Esophagus squamous epithelium (tissue), 5 donors: ENCODE measurements around the gene CHRNB4. TPM values are rescaled to one million over a fixed set of nuclear protein-coding genes. Genes with fewer than 3 reads are reported as not detected.
"Not testable (repeated sequence)": the region's sequence is repeated elsewhere in the genome, so short reads cannot be mapped to it uniquely, and the experiment has no call there.

Experiments used
- DNase-seq: peaks from one replicate; lab custom pipeline; 2025; lab: John Stamatoyannopoulos, UW
- H3K27ac ChIP-seq, 4 donors: fragments of 200-600 bp; sonication (generic); one replicate each; pipeline ENCODE4 v1.5.1; 2016 to 2019; ENCODE audit warnings: mild to moderate bottlenecking in 1 of 4
- H3K27me3 ChIP-seq, 4 donors: fragments of 200-600 bp; sonication (generic); 1 replicate in 3 of 4; 2 replicates in 1 of 4; pipeline versions ENCODE4 v1.5.1 to v1.6.0; 2017 to 2021; ENCODE audit warnings: antibody characterized with exemption in 1 of 4
- H3K36me3 ChIP-seq, 3 donors: fragments of 200-600 bp; sonication (generic); one replicate each; pipeline ENCODE4 v1.5.1; 2016 to 2019
- H3K4me1 ChIP-seq, 3 donors: fragments of 200-600 bp; sonication (generic); one replicate each; pipeline ENCODE4 v1.5.1; 2017 to 2019
- H3K4me3 ChIP-seq, 4 donors: fragments of 200-600 bp; sonication (generic); 1 replicate in 3 of 4; 2 replicates in 1 of 4; pipeline ENCODE4 v1.5.1; 2016 to 2019; ENCODE audit warnings: mild to moderate bottlenecking in 2 of 4, moderate library complexity in 1 of 4
- H3K9me3 ChIP-seq, 3 donors: fragments of 200-600 bp; sonication (generic); one replicate each; pipeline ENCODE4 v1.5.1; 2016 to 2019
- POLR2A ChIP-seq, 4 donors: fragments of 450-650 bp; IDR thresholded peaks; one replicate each; pipeline ENCODE4 v1.6.1; 2017; ENCODE audit warnings: antibody characterized with exemption in 4 of 4, mild to moderate bottlenecking in 4 of 4, moderate library complexity in 3 of 4
- WGBS, 2 donors: methylation state at CpG; one replicate each; pipeline ENCODE4 v1.1.5; 2018; 5-methylcytosine and 5-hydroxymethylcytosine counted together
- intact Hi-C: fragments of 100-400 bp; cut with DNase I; formaldehyde crosslinking; loops from one replicate; pipeline ENCODE4 v1.15.0; 2022
- total RNA-seq, 4 donors: library from RNA; depleted of rRNA; stranded (reverse); fragments of >200 nt; gene quantifications; one replicate each; pipeline ENCODE4 v1.1.0, GENCODE V29; 2016
- TF ChIP-seq, protein P1 (sequence below), 6 experiments: fragments of 450-650 bp in 4 of 6; fragments of 200-600 bp in 2 of 6; sonication (generic) in 2 of 6; IDR thresholded peaks; one replicate each; pipeline ENCODE4 v1.5.1; 2016 to 2019; ENCODE audit warnings: antibody characterized with exemption in 6 of 6, mild to moderate bottlenecking in 4 of 6, moderate library complexity in 4 of 6
- donor health status: DM: yes; HTN: yes; CAD: no.

Gene CHRNB4
- total RNA-seq, 4 donors from 2014 or later = 0.09 to 0.72 (median 0.43) TPM

DNA sequence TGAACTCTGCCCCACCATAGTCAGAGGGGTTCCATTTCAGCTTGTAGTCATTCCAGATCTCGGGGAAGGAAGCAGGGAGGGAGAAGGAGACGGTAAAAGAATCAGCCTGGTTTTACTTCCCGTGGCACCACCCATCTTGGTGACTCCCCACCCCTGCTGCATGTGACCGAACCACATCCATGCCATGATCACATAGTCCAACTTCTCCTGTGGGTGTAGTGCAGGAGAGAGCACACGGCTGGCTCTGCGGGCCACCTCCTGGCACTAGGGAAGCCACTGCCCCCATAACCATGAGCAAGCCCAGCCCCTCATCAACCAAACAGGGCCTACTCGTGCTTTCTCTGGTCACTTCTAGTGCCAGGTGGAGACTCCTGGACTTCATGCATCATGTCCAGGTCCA lies 23.9 kb downstream of the CHRNB4 start:
- H3K4me1 ChIP-seq = peaks cover 9 to 30% (median 15%) of the 10 kb centered on the region in 3 donors
- peaks cover 12 to 36% (median 19%) of the 10 kb centered on the region in 4 donors for H3K27me3 ChIP-seq
- no peaks in the 10 kb centered on the region for H3K36me3 ChIP-seq
- H3K9me3 ChIP-seq = no peaks in the 10 kb centered on the region
- WGBS, 2 donors = 67 to 77% methylated on average over 4 to 7 of the region's 7 CpGs
- no peak overlapping the region for H3K4me3 ChIP-seq
- no peak overlapping the region for H3K27ac ChIP-seq
- intact Hi-C loops = loop anchor here (5.0 kb wide), 1 partner anchor 95 kb away; no protein-coding TSS in a partner anchor
- TF ChIP-seq POLR2A (IDR thresholded peaks at IDR 0.05) = no peak
- TF ChIP-seq, protein P1, sequence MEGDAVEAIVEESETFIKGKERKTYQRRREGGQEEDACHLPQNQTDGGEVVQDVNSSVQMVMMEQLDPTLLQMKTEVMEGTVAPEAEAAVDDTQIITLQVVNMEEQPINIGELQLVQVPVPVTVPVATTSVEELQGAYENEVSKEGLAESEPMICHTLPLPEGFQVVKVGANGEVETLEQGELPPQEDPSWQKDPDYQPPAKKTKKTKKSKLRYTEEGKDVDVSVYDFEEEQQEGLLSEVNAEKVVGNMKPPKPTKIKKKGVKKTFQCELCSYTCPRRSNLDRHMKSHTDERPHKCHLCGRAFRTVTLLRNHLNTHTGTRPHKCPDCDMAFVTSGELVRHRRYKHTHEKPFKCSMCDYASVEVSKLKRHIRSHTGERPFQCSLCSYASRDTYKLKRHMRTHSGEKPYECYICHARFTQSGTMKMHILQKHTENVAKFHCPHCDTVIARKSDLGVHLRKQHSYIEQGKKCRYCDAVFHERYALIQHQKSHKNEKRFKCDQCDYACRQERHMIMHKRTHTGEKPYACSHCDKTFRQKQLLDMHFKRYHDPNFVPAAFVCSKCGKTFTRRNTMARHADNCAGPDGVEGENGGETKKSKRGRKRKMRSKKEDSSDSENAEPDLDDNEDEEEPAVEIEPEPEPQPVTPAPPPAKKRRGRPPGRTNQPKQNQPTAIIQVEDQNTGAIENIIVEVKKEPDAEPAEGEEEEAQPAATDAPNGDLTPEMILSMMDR (IDR thresholded peaks at IDR 0.05) = no peak
- DNase-seq = no peak

DNA sequence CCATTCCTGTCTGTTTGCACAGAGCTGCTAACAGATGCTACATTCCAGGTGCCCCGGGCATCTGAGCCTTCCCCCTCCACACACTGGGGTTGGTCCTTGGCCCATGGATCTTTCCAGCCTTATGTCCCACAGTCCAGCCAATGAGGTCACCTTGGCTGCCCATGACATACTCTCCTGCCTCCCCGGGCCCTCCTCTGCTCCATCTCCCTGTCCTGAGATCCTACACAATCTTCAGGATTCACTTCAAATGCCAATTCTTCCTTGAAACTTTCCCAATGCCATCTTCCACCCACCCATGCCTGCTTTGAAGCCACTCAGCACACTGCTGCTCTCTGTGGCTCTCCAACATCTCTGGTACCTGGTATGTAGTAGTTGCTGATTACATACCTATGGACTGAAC lies 24.5 kb downstream of the CHRNB4 start:
- Histone ChIP-seq H3K9me3 (no peaks in the 10 kb centered on the region), H3K4me3 (no peak overlapping the region), H3K27me3 (peaks cover 12 to 31% (median 19%) of the 10 kb centered on the region in 4 donors), H3K36me3 (no peaks in the 10 kb centered on the region), H3K4me1 (peaks cover 9 to 30% (median 15%) of the 10 kb centered on the region in 3 donors), H3K27ac (no peak overlapping the region)
- WGBS, 2 donors = 93 to 95% methylated on average over 2 of the region's 2 CpGs
- TF ChIP-seq, protein P1 (IDR thresholded peaks at IDR 0.05) = no peak
- TF ChIP-seq POLR2A (IDR thresholded peaks at IDR 0.05) = no peak
- no peak for DNase-seq
- intact Hi-C loops = loop anchor here (5.0 kb wide), 1 partner anchor 96 kb away; no protein-coding TSS in a partner anchor

DNA sequence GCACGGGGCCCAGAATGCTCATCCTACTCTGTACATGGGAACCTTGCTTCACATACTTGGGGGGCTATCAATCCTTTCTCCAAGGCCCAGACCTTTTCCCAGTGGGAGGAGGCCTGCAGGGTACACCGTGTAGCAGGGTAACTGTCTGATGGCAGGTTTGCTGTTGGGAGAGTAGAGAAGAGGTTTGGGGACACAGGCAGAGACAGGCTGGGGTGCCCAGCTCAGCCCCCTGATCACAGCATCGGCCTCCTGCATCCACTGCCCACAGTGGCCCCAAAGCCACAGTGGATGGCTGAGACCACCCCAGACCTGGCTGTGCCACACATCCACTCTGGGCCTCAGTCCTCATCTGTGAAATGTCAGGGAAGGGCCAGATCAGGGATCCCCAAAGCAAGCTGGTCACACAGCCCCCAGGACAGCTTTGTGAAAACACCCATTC lies 25.8 kb downstream of the CHRNB4 start:
- intact Hi-C loops = loop anchor here (5.0 kb wide), 1 partner anchor 97 kb away; no protein-coding TSS in a partner anchor
- Histone ChIP-seq H3K36me3 (no peaks in the 10 kb centered on the region), H3K4me1 (peaks cover 6 to 19% (median 7%) of the 10 kb centered on the region in 3 donors), H3K27me3 (peaks cover 8 to 17% (median 12%) of the 10 kb centered on the region in 4 donors), H3K27ac (no peak overlapping the region), H3K4me3 (no peak overlapping the region), H3K9me3 (no peaks in the 10 kb centered on the region)
- 67 to 90% methylated on average over 1 to 2 of the region's 3 CpGs for WGBS, 2 donors
- DNase-seq = no peak
- TF ChIP-seq POLR2A (IDR thresholded peaks at IDR 0.05) = no peak
- TF ChIP-seq, protein P1 (IDR thresholded peaks at IDR 0.05) = no peak

DNA sequence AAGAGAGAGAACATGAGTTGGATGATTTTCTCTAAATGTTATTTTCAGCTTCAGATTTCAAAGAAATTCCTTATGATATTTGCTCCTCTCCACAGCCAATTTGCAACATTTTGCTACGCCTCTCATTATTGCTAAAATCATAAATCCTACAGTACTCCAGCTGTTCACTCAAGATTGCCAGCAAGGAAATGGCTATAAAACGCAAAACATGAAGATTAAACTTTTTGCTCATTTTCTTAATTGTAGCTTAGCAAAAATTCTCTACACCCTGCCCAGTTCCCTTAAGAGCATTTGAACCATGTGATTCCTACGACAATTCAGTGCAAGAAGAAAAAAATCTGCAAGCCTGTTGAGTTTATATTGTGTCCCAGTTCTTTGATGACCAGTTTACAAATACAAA lies 27.0 kb downstream of the CHRNB4 start:
- TF ChIP-seq, protein P1 (IDR thresholded peaks at IDR 0.05) = no peak
- no peak for TF ChIP-seq POLR2A (IDR thresholded peaks at IDR 0.05)
- intact Hi-C loops = no loop called here

DNA sequence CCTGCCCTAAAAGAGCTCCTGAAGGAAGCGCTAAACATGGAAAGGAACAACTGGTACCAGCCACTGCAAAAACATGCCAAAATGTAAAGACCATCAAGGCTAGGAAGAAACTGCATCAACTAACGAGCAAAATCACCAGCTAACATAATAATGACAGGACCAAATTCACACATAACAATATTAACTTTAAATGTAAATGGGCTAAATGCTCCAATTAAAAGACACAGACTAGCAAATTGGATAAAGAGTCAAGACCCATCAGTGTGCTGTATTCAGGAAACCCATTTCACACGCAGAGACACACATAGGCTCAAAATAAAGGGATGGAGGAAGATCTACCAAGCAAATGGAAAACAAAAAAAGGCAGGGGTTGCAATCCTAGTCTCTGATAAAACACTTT lies 31.5 kb downstream of the CHRNB4 start:
- intact Hi-C loops, H3K36me3 ChIP-seq, H3K4me3 ChIP-seq, H3K4me1 ChIP-seq, DNase-seq, H3K9me3 ChIP-seq, H3K27ac ChIP-seq: not testable (repeated sequence)
- H3K27me3 ChIP-seq = peaks cover 0 to 10% (median 0%) of the 10 kb centered on the region in 4 donors
- WGBS, 2 donors = 67 to 83% methylated on average over 3 of the region's 3 CpGs

More for the DNA sequence above, 27.0 kb downstream of the CHRNB4 start:
- H3K4me1 ChIP-seq = peaks cover 0 to 11% (median 0%) of the 10 kb centered on the region in 3 donors
- peaks cover under 1 to 6% (median 2%) of the 10 kb centered on the region in 4 donors for H3K27me3 ChIP-seq
- DNase-seq = no peak
- H3K36me3 ChIP-seq = no peaks in the 10 kb centered on the region
- no peaks in the 10 kb centered on the region for H3K9me3 ChIP-seq
- 50 to 64% methylated on average over 3 of the region's 3 CpGs for WGBS, 2 donors
- no peak overlapping the region for H3K4me3 ChIP-seq
- H3K27ac ChIP-seq = no peak overlapping the region
